Activated CD4-positive, alpha-beta memory T cell treated with anti-CD3 and anti-CD28 coated beads for 36 hours (primary cell): Measurements from ENCODE around the gene PPM1H. TPM values are rescaled to one million over a fixed set of nuclear protein-coding genes. Genes with fewer than 3 reads are reported as not detected.

ENCODE experiments used
- CTCF ChIA-PET: fragments of 350-600 bp; sonication (Branson Sonifier 250); formaldehyde crosslinking; loops from one replicate; lab custom pipeline; 2021; ENCODE audit warnings: antibody characterized with exemption, inconsistent platforms; lab: Charles Lee
- POLR2A ChIA-PET: fragments of 350-600 bp; sonication (Branson Sonifier 250); formaldehyde crosslinking; loops from one replicate; lab custom pipeline; 2021; ENCODE audit warnings: antibody characterized with exemption; lab: Charles Lee
- DNase-seq: peaks from one replicate; pipeline ENCODE4 v3.0.0-alpha.2; 2020
- H3K27ac Mint-ChIP-seq: one replicate; pipeline ENCODE4 v1.8.0; 2021; ENCODE audit warnings: mixed read lengths
- H3K27me3 Mint-ChIP-seq: one replicate; pipeline ENCODE4 v1.8.0; 2021; ENCODE audit warnings: mixed read lengths
- H3K36me3 Mint-ChIP-seq: one replicate; pipeline ENCODE4 v1.8.0; 2021; ENCODE audit warnings: mixed read lengths
- H3K4me1 Mint-ChIP-seq: one replicate; pipeline ENCODE4 v1.8.0; 2021; ENCODE audit warnings: low read depth, mixed read lengths
- H3K4me3 Mint-ChIP-seq: one replicate; pipeline ENCODE4 v1.8.0; 2021; ENCODE audit warnings: mild to moderate bottlenecking, mixed read lengths
- H3K9me3 Mint-ChIP-seq: one replicate; pipeline ENCODE4 v1.8.0; 2021; ENCODE audit warnings: mixed read lengths
- intact Hi-C: fragments of 100-400 bp; cut with micrococcal nuclease; formaldehyde crosslinking; loops from one replicate; pipeline ENCODE4 v1.15.1; 2023
- total RNA-seq, 2 experiments: library from RNA; stranded (reverse); gene quantifications; one replicate each; pipeline ENCODE4 v1.2.3, GENCODE V29; 2021

Gene PPM1H
- total RNA-seq, 2 experiments from 2014 or later = not detected

DNA sequence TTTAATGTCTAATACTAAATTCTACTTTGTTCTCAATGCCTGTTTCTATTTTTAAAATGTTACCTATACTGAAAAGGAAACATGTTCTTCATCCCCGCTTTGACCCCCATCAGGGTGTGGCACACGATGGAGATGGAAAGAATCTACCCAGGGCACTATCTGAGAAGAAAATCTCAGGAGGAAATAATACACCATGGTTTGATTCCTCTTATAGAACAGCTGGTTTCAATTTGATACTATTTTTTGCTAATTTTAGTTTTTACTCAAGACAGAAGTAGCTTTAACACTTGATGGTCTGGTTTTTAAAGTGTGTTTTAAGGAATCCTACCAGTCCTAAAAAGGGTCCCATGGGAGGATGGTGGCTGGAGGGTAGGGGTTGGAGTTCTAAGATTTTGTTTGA, 56.7 kb downstream of the PPM1H start:
- no peaks in the 10 kb centered on the region for H3K9me3 Mint-ChIP-seq
- CTCF ChIA-PET = no interaction called here
- DNase-seq = no peak
- intact Hi-C loops = no loop called here
- POLR2A ChIA-PET = interaction anchor here (0.8 kb wide), 1 partner anchor 462 kb away, joined by 3 read pairs; no protein-coding TSS in a partner anchor
- H3K4me3 Mint-ChIP-seq = no peak overlapping the region
- H3K27ac Mint-ChIP-seq = no peak overlapping the region
- H3K36me3 Mint-ChIP-seq = no peaks in the 10 kb centered on the region
- no peaks in the 10 kb centered on the region for H3K4me1 Mint-ChIP-seq
- peaks cover 9% of the 10 kb centered on the region for H3K27me3 Mint-ChIP-seq

DNA sequence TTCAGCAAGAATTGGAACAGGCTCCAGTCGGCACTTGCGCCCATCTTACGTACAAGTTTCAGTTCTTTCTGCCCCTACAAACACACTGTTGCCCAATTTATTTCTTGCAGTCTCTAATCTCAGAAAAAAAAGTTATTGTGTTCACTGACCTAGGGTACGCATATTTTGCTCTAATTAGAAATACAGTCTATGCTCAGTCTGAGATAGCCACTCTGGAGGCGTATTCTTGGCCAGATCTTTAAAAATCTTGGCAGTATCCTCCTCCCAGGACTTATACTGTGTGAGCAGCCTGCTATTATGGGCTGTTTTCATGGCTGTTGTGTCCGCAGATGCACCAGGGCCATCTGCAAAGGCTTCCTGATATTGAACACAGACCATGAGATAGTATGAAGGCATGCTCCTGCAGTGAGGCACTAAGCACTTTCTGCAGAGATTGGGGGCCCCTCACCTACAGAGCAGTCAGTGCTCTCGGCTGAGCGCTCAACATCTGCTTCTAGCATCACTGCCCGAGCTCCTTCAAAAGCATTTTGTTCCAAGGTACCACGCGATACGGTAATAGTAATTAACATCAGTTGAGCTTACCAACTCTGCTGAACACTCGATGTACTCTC, 57.9 kb downstream of the PPM1H start:
- no peaks in the 10 kb centered on the region for H3K36me3 Mint-ChIP-seq
- intact Hi-C loops = no loop called here
- no peak overlapping the region for H3K4me3 Mint-ChIP-seq
- CTCF ChIA-PET = no interaction called here
- no peak overlapping the region for H3K27ac Mint-ChIP-seq
- POLR2A ChIA-PET = no interaction called here
- H3K4me1 Mint-ChIP-seq = no peaks in the 10 kb centered on the region
- H3K27me3 Mint-ChIP-seq = peaks cover 9% of the 10 kb centered on the region
- no peaks in the 10 kb centered on the region for H3K9me3 Mint-ChIP-seq
- DNase-seq = no peak

- H3K36me3 Mint-ChIP-seq = no peaks in the 10 kb centered on the region
- H3K4me3 Mint-ChIP-seq = no peak overlapping the region
- peaks cover 16% of the 10 kb centered on the region for H3K27me3 Mint-ChIP-seq
- H3K27ac Mint-ChIP-seq = no peak overlapping the region
- H3K9me3 Mint-ChIP-seq = no peaks in the 10 kb centered on the region
- CTCF ChIA-PET = no interaction called here
- POLR2A ChIA-PET = no interaction called here
- no peak for DNase-seq
- intact Hi-C loops = no loop called here
- H3K4me1 Mint-ChIP-seq = no peaks in the 10 kb centered on the region
Measured at GRCh38 chr12:62873826-62874448, 61.0 kb downstream of the PPM1H start.

- ChIA-PET CTCF (no interaction called here), POLR2A (no interaction called here)
- Mint-ChIP-seq H3K36me3 (no peaks in the 10 kb centered on the region), H3K9me3 (no peaks in the 10 kb centered on the region), H3K27ac (no peak overlapping the region), H3K27me3 (peaks cover 16% of the 10 kb centered on the region), H3K4me3 (no peak overlapping the region), H3K4me1 (no peaks in the 10 kb centered on the region)
- no peak for DNase-seq
- intact Hi-C loops = no loop called here
Measured at GRCh38 chr12:62873116-62873825, 61.7 kb downstream of the PPM1H start.

- no peak for DNase-seq
- Mint-ChIP-seq H3K4me3 (no peak overlapping the region), H3K27me3 (peaks cover 14% of the 10 kb centered on the region), H3K4me1 (no peaks in the 10 kb centered on the region), H3K27ac (no peak overlapping the region), H3K36me3 (no peaks in the 10 kb centered on the region), H3K9me3 (no peaks in the 10 kb centered on the region)
- POLR2A ChIA-PET = no interaction called here
- intact Hi-C loops = no loop called here
- CTCF ChIA-PET = no interaction called here
Measured at GRCh38 chr12:62868820-62869219, 66.1 kb downstream of the PPM1H start.

DNA sequence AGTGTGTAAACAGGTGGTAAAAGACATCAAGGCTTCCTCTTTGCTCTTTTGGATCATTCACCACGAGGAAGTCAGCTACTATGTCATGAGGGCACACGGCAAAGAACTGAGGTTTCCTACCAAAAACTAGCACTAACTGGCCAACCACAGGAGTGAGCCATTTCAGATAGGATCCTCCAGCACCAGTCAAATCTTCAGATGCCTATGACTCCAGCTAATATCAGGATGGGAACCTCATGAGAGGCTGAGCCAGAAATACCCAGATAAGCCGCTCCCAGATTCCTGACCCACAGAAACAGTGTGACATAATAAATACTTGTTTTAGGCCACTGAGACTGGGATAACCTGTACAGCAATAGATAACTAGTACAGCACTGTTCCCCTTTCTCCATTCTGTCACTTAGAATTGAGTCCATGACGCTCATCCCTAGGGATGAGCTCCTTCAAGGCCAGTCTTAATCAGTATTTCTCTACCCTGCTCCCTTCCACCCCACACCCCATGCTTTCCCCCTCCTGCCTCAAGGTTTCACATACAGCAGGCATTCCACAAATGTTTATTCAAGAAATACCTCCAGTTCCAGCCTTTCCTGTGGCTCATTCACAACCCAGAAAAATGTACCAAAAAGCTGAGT, 68.4 kb downstream of the PPM1H start:
- Mint-ChIP-seq H3K36me3 (no peaks in the 10 kb centered on the region), H3K27ac (no peak overlapping the region), H3K4me3 (no peak overlapping the region), H3K27me3 (peaks cover 11% of the 10 kb centered on the region), H3K9me3 (no peaks in the 10 kb centered on the region), H3K4me1 (no peaks in the 10 kb centered on the region)
- ChIA-PET CTCF (no interaction called here), POLR2A (no interaction called here)
- intact Hi-C loops = no loop called here
- DNase-seq = no peak

DNA sequence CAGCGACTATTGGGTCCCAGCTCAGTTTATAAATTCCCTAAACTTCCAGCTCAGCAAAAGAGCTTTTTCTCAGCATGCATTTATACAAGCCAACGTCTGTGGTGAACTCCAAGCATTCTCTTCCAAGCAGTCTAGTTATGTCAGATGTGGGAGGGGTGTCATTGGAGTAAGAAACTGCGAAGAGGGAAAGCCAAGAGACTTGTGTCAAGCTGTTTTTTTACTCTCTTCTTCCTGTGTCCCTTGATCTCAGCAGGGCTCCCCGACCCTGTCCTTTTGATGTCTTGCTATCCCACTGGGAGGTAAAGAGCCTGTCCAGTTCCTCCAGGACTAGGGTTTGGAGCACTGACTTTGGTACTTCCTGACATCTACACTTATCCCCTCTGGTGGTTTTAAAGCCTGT, 69.0 kb downstream of the PPM1H start:
- ChIA-PET CTCF (no interaction called here), POLR2A (no interaction called here)
- intact Hi-C loops = no loop called here
- Mint-ChIP-seq H3K27ac (no peak overlapping the region), H3K36me3 (no peaks in the 10 kb centered on the region), H3K4me3 (no peak overlapping the region), H3K27me3 (peaks cover 11% of the 10 kb centered on the region), H3K9me3 (no peaks in the 10 kb centered on the region), H3K4me1 (no peaks in the 10 kb centered on the region)
- DNase-seq = no peak

- intact Hi-C loops = no loop called here
- no peaks in the 10 kb centered on the region for H3K4me1 Mint-ChIP-seq
- ChIA-PET CTCF (no interaction called here), POLR2A (no interaction called here)
- no peaks in the 10 kb centered on the region for H3K36me3 Mint-ChIP-seq
- H3K4me3 Mint-ChIP-seq = no peak overlapping the region
- H3K9me3 Mint-ChIP-seq = no peaks in the 10 kb centered on the region
- no peak for DNase-seq
- no peak overlapping the region for H3K27ac Mint-ChIP-seq
- H3K27me3 Mint-ChIP-seq = peaks cover 8% of the 10 kb centered on the region
Measured at GRCh38 chr12:62865065-62865464, 69.9 kb downstream of the PPM1H start.

- Mint-ChIP-seq H3K27ac (no peak overlapping the region), H3K27me3 (peaks cover 6% of the 10 kb centered on the region), H3K9me3 (no peaks in the 10 kb centered on the region), H3K4me1 (no peaks in the 10 kb centered on the region), H3K4me3 (no peak overlapping the region), H3K36me3 (no peaks in the 10 kb centered on the region)
- ChIA-PET CTCF (no interaction called here), POLR2A (no interaction called here)
- DNase-seq = no peak
- intact Hi-C loops = no loop called here
Measured at GRCh38 chr12:62862259-62862881, 72.6 kb downstream of the PPM1H start.

DNA sequence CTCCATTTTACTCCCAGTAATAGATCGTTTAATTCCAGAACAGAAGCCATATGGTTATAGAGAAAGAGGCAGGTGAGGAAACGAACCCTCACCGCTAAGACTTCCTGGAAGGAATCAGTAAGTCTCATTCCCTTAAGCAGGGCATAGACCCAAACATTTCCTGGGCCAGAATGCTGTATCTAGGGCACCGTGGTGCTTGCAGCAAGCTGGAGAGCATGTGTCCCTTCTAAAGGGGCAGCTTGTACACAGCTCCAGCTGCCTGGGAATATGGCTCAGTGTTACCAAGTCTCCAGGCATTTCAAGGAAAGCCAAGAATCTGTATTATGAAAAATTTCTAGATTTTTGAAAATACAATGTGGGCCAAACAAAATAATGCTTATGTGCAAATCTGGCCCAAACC, 73.4 kb downstream of the PPM1H start:
- H3K4me1 Mint-ChIP-seq = no peaks in the 10 kb centered on the region
- no peaks in the 10 kb centered on the region for H3K9me3 Mint-ChIP-seq
- ChIA-PET CTCF (no interaction called here), POLR2A (interaction anchor here (0.5 kb wide), 1 partner anchor 108 kb away, joined by 3 read pairs; no protein-coding TSS in a partner anchor)
- H3K27ac Mint-ChIP-seq = no peak overlapping the region
- intact Hi-C loops = no loop called here
- DNase-seq = no peak
- peaks cover 9% of the 10 kb centered on the region for H3K27me3 Mint-ChIP-seq
- no peak overlapping the region for H3K4me3 Mint-ChIP-seq
- H3K36me3 Mint-ChIP-seq = no peaks in the 10 kb centered on the region

GRCh38 chr12:62860501-62861411, 74.2 kb downstream of the PPM1H start:
- no peaks in the 10 kb centered on the region for H3K36me3 Mint-ChIP-seq
- no peak overlapping the region for H3K27ac Mint-ChIP-seq
- H3K4me3 Mint-ChIP-seq = no peak overlapping the region
- no peaks in the 10 kb centered on the region for H3K9me3 Mint-ChIP-seq
- H3K27me3 Mint-ChIP-seq = peaks cover 6% of the 10 kb centered on the region
- DNase-seq = no peak
- ChIA-PET POLR2A (interaction anchor here (0.5 kb wide), 1 partner anchor 109 kb away, joined by 3 read pairs; no protein-coding TSS in a partner anchor), CTCF (no interaction called here)
- intact Hi-C loops = no loop called here
- no peaks in the 10 kb centered on the region for H3K4me1 Mint-ChIP-seq
